ENCODE data around the gene CD248. TPM values are rescaled to one million over a fixed set of nuclear protein-coding genes. Genes with fewer than 3 reads are reported as not detected.

CD248 gene
- total RNA-seq = 10 to 100 TPM; 69.8 to 74.3 TPM
- 100 to 1,000 TPM in 4 of 6 donors, 10 to 100 TPM in 2; 76.4 to 128 (median 104) TPM for polyA plus RNA-seq (ENCODE audit: insufficient read length in 6 of 6)
- long read RNA-seq, donor 1, transcript CD248-201 (1 exons, 2,558 nt) = major isoform, 214 of 214 reads
- long read RNA-seq, donor 1, partial matches to known transcripts = 0 of 214 reads
- long read RNA-seq, donor 1, other reads (novel, unspliced or antisense) = 0 of 214 reads
- long read RNA-seq, donor 2, transcript CD248-201 (1 exons, 2,558 nt) = major isoform, 228 of 228 reads
- long read RNA-seq, donor 2, partial matches to known transcripts = 0 of 228 reads
- long read RNA-seq, donor 2, other reads (novel, unspliced or antisense) = 0 of 228 reads
- long read RNA-seq, donor 3, transcript CD248-201 (1 exons, 2,558 nt) = major isoform, 85 of 85 reads
- long read RNA-seq, donor 3, partial matches to known transcripts = 0 of 85 reads
- long read RNA-seq, donor 3, other reads (novel, unspliced or antisense) = 0 of 85 reads
- long read RNA-seq, donor 4, transcript CD248-201 (1 exons, 2,558 nt) = major isoform, 14 of 14 reads
- long read RNA-seq, donor 4, partial matches to known transcripts = 0 of 14 reads
- long read RNA-seq, donor 4, other reads (novel, unspliced or antisense) = 0 of 14 reads
- long read RNA-seq, donor 5, transcript CD248-201 (1 exons, 2,558 nt) = major isoform, 123 of 123 reads
- long read RNA-seq, donor 5, partial matches to known transcripts = 0 of 123 reads
- long read RNA-seq, donor 5, other reads (novel, unspliced or antisense) = 0 of 123 reads
- long read RNA-seq, donor 6, transcript CD248-201 (1 exons, 2,558 nt) = major isoform, 95 of 95 reads
- long read RNA-seq, donor 6, partial matches to known transcripts = 0 of 95 reads
- long read RNA-seq, donor 6, other reads (novel, unspliced or antisense) = 0 of 95 reads
- long read RNA-seq, donor 7, transcript CD248-201 (1 exons, 2,558 nt) = major isoform, 35 of 35 reads
- long read RNA-seq, donor 7, partial matches to known transcripts = 0 of 35 reads
- long read RNA-seq, donor 7, other reads (novel, unspliced or antisense) = 0 of 35 reads
- long read RNA-seq, donor 8, transcript CD248-201 (1 exons, 2,558 nt) = major isoform, 188 of 188 reads
- long read RNA-seq, donor 8, partial matches to known transcripts = 0 of 188 reads
- long read RNA-seq, donor 8, other reads (novel, unspliced or antisense) = 0 of 188 reads
- long read RNA-seq, donor 9, partial matches to known transcripts = 0 of 2 reads
- long read RNA-seq, donor 9, other reads (novel, unspliced or antisense) = 0 of 2 reads
- long read RNA-seq, donor 10, transcript CD248-201 (1 exons, 2,558 nt) = major isoform, 15 of 16 reads
- long read RNA-seq, donor 10, partial matches to known transcripts = 0 of 16 reads
- long read RNA-seq, donor 10, other reads (novel, unspliced or antisense) = 1 of 16 reads
- long read RNA-seq, donor 11, transcript CD248-201 (1 exons, 2,558 nt) = major isoform, 34 of 34 reads
- long read RNA-seq, donor 11, partial matches to known transcripts = 0 of 34 reads
- long read RNA-seq, donor 11, other reads (novel, unspliced or antisense) = 0 of 34 reads
- long read RNA-seq, donor 12, transcript CD248-201 (1 exons, 2,558 nt) = major isoform, 92 of 92 reads
- long read RNA-seq, donor 12, partial matches to known transcripts = 0 of 92 reads
- long read RNA-seq, donor 12, other reads (novel, unspliced or antisense) = 0 of 92 reads

DNA sequence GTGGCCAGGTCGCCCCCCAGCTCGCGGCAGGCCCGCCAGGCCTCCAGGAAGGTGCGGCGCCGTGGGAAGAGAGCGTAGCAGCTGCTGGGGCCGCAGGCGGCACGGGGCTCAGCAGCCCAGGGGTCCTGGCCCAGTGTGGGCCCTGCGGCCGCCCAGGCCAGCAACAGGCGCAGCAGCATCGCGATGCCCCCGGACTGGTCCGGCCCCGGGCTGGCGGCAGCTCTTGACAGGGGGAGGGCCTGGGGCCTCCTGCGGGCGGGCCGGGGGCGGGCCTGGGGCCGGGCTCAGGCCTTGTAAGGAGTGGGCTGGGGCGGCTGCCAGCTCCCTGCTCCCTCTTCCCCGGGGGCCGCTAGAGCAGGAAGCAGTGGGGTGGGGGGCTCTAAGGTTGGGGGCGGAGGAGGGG is at the start of gene CD248:
CD248 (minus strand) TSS at position 196 of the 403 bp plus-strand sequence; CDS start at position 179, 17 bp downstream.
- Histone ChIP-seq H3K27me3 (peaks cover 0 to 21% of the 10 kb centered on the region in 2 donors), H3K4me1 (peaks cover 14 to 48% of the 10 kb centered on the region in 2 donors), H3K36me3 (no peaks in the 10 kb centered on the region), H3K4me3 (peak within 1 kb of the TSS; percentile 44 to 62), H3K9me3 (no peaks in the 10 kb centered on the region), H3K27ac (peak within 1 kb of the TSS; percentile 41 to 82)
- ATAC-seq (peak; percentile 8), DNase-seq (peak; percentile 72 to 93 (median 83))
- intact Hi-C loops (cut with DNase I) = loop anchor here in 1 of 2 donors (10.0 kb wide), 1 partner anchor 68 kb away; no protein-coding TSS in a partner anchor
- TF ChIP-seq CTCF (IDR thresholded peaks at IDR 0.05) = no peak

- TF ChIP-seq CTCF (IDR thresholded peaks at IDR 0.05) = no peak
- DNase-seq = peak in 1 of 4 donors; percentile 53
- ATAC-seq = no peak
- Histone ChIP-seq H3K27ac (no peak overlapping the region), H3K27me3 (peaks cover 0 to 16% of the 10 kb centered on the region in 2 donors), H3K4me1 (peaks cover under 1 to 12% of the 10 kb centered on the region in 2 donors), H3K36me3 (peaks cover 0 to 5% of the 10 kb centered on the region in 2 donors), H3K4me3 (no peak overlapping the region), H3K9me3 (no peaks in the 10 kb centered on the region)
- intact Hi-C loops (cut with DNase I) = no loop called here
These were observed 49.1 kb upstream of the CD248 start for GRCh38 chr11:66365711-66366619.

DNA sequence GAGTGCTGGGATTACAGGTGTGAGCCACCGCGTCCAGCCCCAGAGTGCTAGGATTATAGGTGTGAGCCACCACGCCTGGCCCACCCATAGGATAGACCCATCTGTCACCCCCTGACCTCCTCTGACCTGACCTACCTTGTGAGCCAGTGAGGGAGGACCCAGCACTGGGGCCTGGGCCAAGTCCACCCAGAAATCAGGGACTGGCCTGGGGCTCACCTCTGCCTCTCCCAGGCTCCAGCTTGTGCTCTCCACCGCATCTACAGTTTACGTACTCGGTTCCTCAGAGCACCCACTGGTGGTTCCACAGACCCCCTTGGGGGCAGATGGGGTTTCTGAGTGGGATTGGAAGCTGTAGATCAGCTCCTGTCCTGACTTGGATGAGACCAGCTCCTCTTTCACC is 48.3 kb upstream of the CD248 start:
- Histone ChIP-seq H3K36me3 (peaks cover 0 to 5% of the 10 kb centered on the region in 2 donors), H3K9me3 (no peaks in the 10 kb centered on the region), H3K4me3 (no peak overlapping the region), H3K4me1 (peaks cover 0 to 8% of the 10 kb centered on the region in 2 donors), H3K27ac (no peak overlapping the region), H3K27me3 (peaks cover 0 to 8% of the 10 kb centered on the region in 2 donors)
- peak in 1 of 4 donors; percentile 38 for DNase-seq
- TF ChIP-seq CTCF (IDR thresholded peaks at IDR 0.05) = no peak
- intact Hi-C loops (cut with DNase I) = no loop called here
- no peak for ATAC-seq

Measured in left lung (tissue), 14 donors.